ENCODE data around the gene CEP152.

DNA sequence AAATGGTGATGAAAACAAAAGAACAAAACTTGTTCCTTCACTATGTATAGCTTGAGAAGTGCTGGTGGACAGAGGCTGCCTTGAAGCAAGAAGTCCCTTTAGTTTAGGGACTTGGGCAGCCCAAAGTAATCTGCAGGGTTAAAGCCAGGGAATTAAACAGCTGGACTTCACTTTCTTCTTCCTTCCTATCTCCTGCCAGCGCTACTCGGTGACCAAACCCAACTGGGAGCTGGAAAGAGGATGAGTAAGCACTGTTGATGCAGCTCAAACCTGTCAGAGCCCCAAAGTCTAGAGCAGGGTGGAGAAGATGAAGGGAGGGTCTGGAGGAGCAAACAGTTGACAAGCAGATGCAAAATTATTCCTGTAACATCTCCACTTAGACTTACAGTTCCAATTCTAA, 92.2 kb downstream of the CEP152 start:
- TF ChIP-seq, protein P1, sequence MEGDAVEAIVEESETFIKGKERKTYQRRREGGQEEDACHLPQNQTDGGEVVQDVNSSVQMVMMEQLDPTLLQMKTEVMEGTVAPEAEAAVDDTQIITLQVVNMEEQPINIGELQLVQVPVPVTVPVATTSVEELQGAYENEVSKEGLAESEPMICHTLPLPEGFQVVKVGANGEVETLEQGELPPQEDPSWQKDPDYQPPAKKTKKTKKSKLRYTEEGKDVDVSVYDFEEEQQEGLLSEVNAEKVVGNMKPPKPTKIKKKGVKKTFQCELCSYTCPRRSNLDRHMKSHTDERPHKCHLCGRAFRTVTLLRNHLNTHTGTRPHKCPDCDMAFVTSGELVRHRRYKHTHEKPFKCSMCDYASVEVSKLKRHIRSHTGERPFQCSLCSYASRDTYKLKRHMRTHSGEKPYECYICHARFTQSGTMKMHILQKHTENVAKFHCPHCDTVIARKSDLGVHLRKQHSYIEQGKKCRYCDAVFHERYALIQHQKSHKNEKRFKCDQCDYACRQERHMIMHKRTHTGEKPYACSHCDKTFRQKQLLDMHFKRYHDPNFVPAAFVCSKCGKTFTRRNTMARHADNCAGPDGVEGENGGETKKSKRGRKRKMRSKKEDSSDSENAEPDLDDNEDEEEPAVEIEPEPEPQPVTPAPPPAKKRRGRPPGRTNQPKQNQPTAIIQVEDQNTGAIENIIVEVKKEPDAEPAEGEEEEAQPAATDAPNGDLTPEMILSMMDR (IDR thresholded peaks at IDR 0.05) = no peak
- no peak for TF ChIP-seq POLR2AphosphoS5 (IDR thresholded peaks at IDR 0.05)
